GM10266 (cell line): Measurements from ENCODE around the gene HSD11B1L.
"Not testable (repeated sequence)": the region's sequence is repeated elsewhere in the genome, so short reads cannot be mapped to it uniquely, and the experiment has no call there.

Experiments
- DNase-seq: peaks from one replicate; pipeline ENCODE4 v3.0.0; 2012; ENCODE audit errors: extremely low spot score
- CTCF ChIP-seq: IDR thresholded peaks from 2 replicates; pipeline ENCODE4 v1.5.1; 2012; ENCODE audit warnings: mild to moderate bottlenecking, low read depth; ENCODE audit not compliant: control insufficient read depth, insufficient read depth; ENCODE audit errors: missing control alignments

Gene HSD11B1L

GRCh38 chr19:5696196-5697021, 15.6 kb downstream of the HSD11B1L start:
- no peak for DNase-seq

DNA sequence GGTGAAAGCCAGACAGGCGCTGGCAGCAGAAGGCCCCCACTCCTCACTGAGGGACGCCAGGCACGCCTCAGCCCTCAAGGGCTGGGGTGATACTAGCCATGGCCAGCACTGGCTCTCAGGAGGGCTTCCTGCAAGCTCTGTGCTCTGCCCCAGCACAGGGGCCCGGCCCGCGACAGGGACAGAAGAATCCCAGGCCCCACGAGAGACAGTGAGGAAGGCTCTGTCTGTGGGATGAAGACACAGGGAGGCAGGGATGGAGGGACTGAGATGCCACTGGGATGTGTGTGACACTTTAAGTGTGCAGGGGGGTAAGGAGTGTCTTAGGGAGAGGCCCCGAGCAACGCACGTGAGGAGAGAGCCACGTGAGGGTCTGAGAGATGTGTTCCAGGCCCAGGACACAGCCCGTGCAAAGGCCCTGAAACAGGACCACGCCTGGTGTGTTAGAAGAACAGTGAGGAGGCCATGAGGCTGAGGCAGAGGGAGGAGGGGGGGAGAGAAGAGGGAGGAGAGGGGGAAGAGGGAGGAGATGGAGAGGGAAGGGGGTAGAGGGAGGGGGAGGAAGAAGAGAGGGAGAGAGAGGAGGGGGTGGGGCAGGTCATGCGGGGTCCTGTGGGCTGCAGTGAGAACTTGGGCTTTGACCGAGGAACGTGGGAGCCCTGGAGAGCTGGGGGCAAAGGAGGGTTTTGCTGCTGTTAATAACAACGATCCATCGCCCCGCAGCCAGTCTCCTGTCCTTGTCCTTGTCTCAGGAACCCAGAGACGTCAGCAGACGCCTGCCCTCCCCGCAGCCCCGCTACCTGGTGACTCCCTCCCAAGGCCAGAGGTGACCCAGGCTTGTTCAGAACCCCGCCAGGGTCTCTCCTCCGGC, 16.4 kb downstream of the HSD11B1L start:
- no peak for DNase-seq
- no peak for TF ChIP-seq CTCF

More at GRCh38 chr19:5696196-5697021, 15.6 kb downstream of the HSD11B1L start:
- TF ChIP-seq CTCF: no peak

DNA sequence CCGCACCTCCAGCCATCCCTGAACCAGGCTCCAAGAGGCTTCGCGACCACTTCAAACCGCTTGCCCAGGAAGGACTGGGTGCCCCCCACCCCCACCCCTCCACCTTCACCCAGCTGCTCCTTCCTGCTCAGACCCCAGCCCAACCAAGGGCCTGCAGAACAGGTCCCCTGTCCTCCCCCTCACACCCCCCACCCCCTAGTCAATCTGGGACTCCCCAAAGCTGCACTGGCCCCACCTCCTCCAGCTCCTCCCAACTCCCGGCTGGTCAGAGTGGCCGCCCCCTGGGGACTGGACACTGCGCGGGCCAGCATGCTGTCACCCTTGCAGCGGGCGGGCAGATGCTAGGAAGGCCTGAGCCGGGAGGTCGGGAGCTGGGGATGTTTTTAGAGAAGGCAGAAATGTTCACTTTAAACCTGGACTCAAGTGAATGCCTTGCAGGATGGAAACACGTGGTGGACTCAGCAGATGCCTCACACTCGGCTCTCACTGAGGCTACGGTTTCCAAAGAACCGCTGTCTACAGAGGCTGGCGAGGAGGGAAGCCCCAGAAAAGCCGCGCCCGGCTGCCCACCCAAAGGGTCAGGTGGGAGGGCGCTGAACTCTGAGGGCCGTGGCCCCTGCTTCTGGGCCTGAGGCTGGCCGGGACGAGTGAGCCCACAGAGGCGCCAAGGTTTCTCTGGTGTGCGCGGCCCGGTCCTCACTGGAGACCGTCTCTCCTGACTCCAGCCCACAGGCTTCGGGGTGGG, 17.2 kb downstream of the HSD11B1L start:
- TF ChIP-seq CTCF: no peak
- DNase-seq: no peak

GRCh38 chr19:5698635-5699422, 18.0 kb downstream of the HSD11B1L start:
- no peak for TF ChIP-seq CTCF
- DNase-seq: no peak

DNA sequence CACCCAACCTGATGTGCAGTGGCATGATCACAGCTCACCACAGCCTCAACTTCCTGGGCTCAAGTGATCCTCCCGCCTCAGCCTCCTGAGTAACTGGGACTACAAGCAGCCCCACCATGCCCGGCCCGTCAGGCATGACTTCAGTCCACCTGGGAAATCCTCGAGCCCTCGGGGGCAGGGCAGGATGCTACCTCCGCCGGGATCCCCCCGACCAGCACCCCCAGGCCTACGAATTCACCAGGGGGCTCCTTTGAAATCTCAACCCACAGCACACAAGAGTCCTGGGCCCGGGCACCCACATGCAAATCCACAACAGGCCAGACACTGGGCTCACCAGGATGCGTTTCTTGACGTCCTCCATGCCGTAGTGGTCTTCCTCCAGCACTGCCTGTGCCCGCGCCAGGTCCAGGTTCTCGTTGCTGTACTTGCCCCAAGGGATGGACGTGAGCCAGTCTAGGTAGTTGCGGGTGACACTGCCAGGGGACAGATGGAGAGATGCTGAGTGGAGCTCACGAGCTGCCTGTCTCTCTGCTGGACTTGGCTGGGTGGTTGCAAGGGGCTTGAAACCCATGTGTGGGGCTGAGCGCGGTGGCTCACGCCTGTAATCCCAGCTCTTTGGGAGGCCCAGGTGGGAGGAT, 19.7 kb downstream of the HSD11B1L start:
- no peak for DNase-seq
- TF ChIP-seq CTCF: no peak

- not testable (repeated sequence) for DNase-seq
These were observed 21.2 kb downstream of the HSD11B1L start for GRCh38 chr19:5702053-5702410.
